Endothelial cell of umbilical vein (primary cell): ENCODE data around the gene HRH3. TPM values are rescaled to one million over a fixed set of nuclear protein-coding genes. Genes with fewer than 3 reads are reported as not detected.

Source experiments
- BruUV-seq: library from RNA; stranded (reverse); fragments of 400-500 nt; replicated peaks from 2 replicates; lab custom pipeline; 2021; lab: Mats Ljungman, UMichigan
- CTCF ChIA-PET: fragments of 300-600, 350-600 bp; sonication (Branson Sonifier 250); formaldehyde crosslinking; loops from one replicate; lab custom pipeline; 2021; ENCODE audit warnings: antibody characterized with exemption, inconsistent platforms; lab: Charles Lee
- POLR2A ChIA-PET: fragments of 300-600, 350-600 bp; sonication (Branson Sonifier 250); formaldehyde crosslinking; loops from one replicate; lab custom pipeline; 2021; ENCODE audit warnings: antibody characterized with exemption, inconsistent platforms; lab: Charles Lee
- DNase-seq: peaks from one replicate; pipeline ENCODE4 v3.0.0-alpha.2; 2011; ENCODE audit warnings: low read depth, low spot score
- FAIRE-seq: peaks from 2 replicates; lab custom pipeline; 2011; peaks lifted over from hg19 to GRCh38; lab: Jason Lieb, UNC
- H2AFZ ChIP-seq: 2 replicates; pipeline ENCODE4 v1.6.0; 2012; ENCODE audit warnings: low read depth, low read length, control low read depth, inconsistent platforms
- H3K27ac ChIP-seq: 2 replicates; pipeline ENCODE4 v1.5.1; 2011; ENCODE audit warnings: low read depth, mild to moderate bottlenecking, control low read depth, low read length, moderate library complexity; ENCODE audit not compliant: insufficient read depth
- H3K27me3 ChIP-seq, 2 experiments: 2 replicates each; pipeline versions ENCODE4 v1.6.0 to v1.6.1; 2011; ENCODE audit warnings: low read length in 2 of 2, mixed read lengths in 1 of 2; ENCODE audit not compliant: control insufficient read depth in 2 of 2, insufficient read depth in 2 of 2
- H3K36me3 ChIP-seq, 2 experiments: 2 replicates in 1 of 2; 3 replicates in 1 of 2; pipeline ENCODE4 v1.5.1; 2011; ENCODE audit warnings: low read length in 2 of 2, mild to moderate bottlenecking in 1 of 2, moderate library complexity in 1 of 2; ENCODE audit not compliant: control insufficient read depth in 2 of 2, insufficient read depth in 2 of 2; ENCODE audit errors: extremely low read depth in 1 of 2
- H3K4me1 ChIP-seq: 3 replicates; pipeline ENCODE4 v1.5.1; 2011; ENCODE audit warnings: mild to moderate bottlenecking, low read length; ENCODE audit not compliant: control insufficient read depth, insufficient read depth; ENCODE audit errors: extremely low read depth
- H3K4me2 ChIP-seq: 2 replicates; pipeline ENCODE4 v1.6.1; 2011; ENCODE audit warnings: low read length, control low read depth, mixed read lengths; ENCODE audit not compliant: insufficient read depth
- H3K4me3 ChIP-seq, 3 experiments: fragments of 200-600 bp in 1 of 3; sonication (generic), shearing (Covaris generic) in 1 of 3; replicated peaks in 1 of 3; 2 replicates each; pipeline ENCODE4 v1.5.1; 2011 to 2016; ENCODE audit warnings: control low read depth in 3 of 3, low read length in 3 of 3, mild to moderate bottlenecking in 2 of 3, inconsistent platforms in 1 of 3, low read depth in 1 of 3, moderate library complexity in 1 of 3; ENCODE audit not compliant: insufficient read depth in 1 of 3
- H3K79me2 ChIP-seq: 2 replicates; pipeline ENCODE4 v1.6.0; 2012; ENCODE audit warnings: low read length, inconsistent platforms; ENCODE audit not compliant: control insufficient read depth, insufficient read depth
- H3K9ac ChIP-seq: replicated peaks from 2 replicates; pipeline ENCODE3; 2011; ENCODE audit warnings: low read length, control low read depth; ENCODE audit not compliant: insufficient read depth; ENCODE audit errors: extremely low read depth
- H3K9me1 ChIP-seq: replicated peaks from 3 replicates; pipeline ENCODE4 v1.6.0; 2011; ENCODE audit warnings: mild to moderate bottlenecking, low read length; ENCODE audit not compliant: control insufficient read depth, insufficient read depth; ENCODE audit errors: extremely low read depth
- H3K9me3 ChIP-seq: replicated peaks from 2 replicates; pipeline ENCODE4 v1.5.1; 2012; ENCODE audit warnings: low read length, inconsistent platforms; ENCODE audit not compliant: control insufficient read depth, insufficient read depth
- H4K20me1 ChIP-seq: replicated peaks from 2 replicates; pipeline ENCODE3; 2011; ENCODE audit warnings: mild to moderate bottlenecking, low read length; ENCODE audit not compliant: control insufficient read depth, insufficient read depth; ENCODE audit errors: extremely low read depth
- EZH2 ChIP-seq: IDR thresholded peaks from 2 replicates; pipeline ENCODE4 v1.6.1; 2012; ENCODE audit warnings: borderline replicate concordance, low read depth, mild to moderate bottlenecking, moderate library complexity, low read length, inconsistent platforms; ENCODE audit not compliant: severe bottlenecking
- FOS ChIP-seq: IDR thresholded peaks from 2 replicates; pipeline ENCODE4 v1.6.1; 2011; ENCODE audit warnings: mild to moderate bottlenecking, low read length, moderate library complexity, borderline replicate concordance; ENCODE audit not compliant: insufficient read depth
- GATA2 ChIP-seq: IDR thresholded peaks from 2 replicates; pipeline ENCODE4 v1.7.0; 2011; ENCODE audit warnings: low read depth, mild to moderate bottlenecking, moderate library complexity, mixed read lengths, low read length; ENCODE audit not compliant: insufficient read length, insufficient read depth
- JUN ChIP-seq: IDR thresholded peaks from 2 replicates; pipeline ENCODE4 v1.6.1; 2011; ENCODE audit warnings: borderline replicate concordance, low read depth; ENCODE audit not compliant: insufficient read length, insufficient read depth
- MYC ChIP-seq: IDR thresholded peaks from one replicate; pipeline ENCODE4 v1.6.1; 2011; ENCODE audit warnings: mild to moderate bottlenecking, low read depth, low read length
- POLR2A ChIP-seq: IDR thresholded peaks from 2 replicates; pipeline ENCODE4 v1.6.1; 2012; ENCODE audit warnings: low read depth, mild to moderate bottlenecking, control low read depth, low read length
- POLR2AphosphoS5 ChIP-seq: IDR thresholded peaks from 2 replicates; pipeline ENCODE4 v1.6.1; 2012; ENCODE audit warnings: low read depth, mild to moderate bottlenecking, control low read depth, low read length, moderate library complexity; ENCODE audit not compliant: insufficient read depth
- dilution Hi-C: fragments of 300-500 bp; cut with MboI; formaldehyde crosslinking; loops from one replicate; pipeline ENCODE4 v1.15.0; 2019; ENCODE audit warnings: low sequenced_read_pairs; ENCODE audit not compliant: extremely low pct_ligation_motif_present
- intact Hi-C: fragments of 100-400 bp; cut with micrococcal nuclease; formaldehyde crosslinking; loops from one replicate; pipeline ENCODE4 v1.10.0; 2022
- polyA plus RNA-seq, 4 experiments: library from polyadenylated mRNA; depleted of rRNA in 3 of 4; stranded (reverse) in 3 of 4; unstranded in 1 of 4; fragments of >200 nt; gene quantifications; 2 replicates each; pipeline versions ENCODE4 v1.2.1 to v1.2.3, GENCODE V29; 2011 to 2012; ENCODE audit warnings: missing spikeins in 1 of 4
- total RNA-seq: library from RNA; stranded (reverse); gene quantifications from 2 replicates; pipeline ENCODE4 v1.2.3, GENCODE V29; 2021
- TF ChIP-seq, protein P1 (sequence below), 2 donors: IDR thresholded peaks; 1 replicate in 1 of 2; 2 replicates in 1 of 2; pipeline ENCODE4 v1.5.1; 2011; ENCODE audit warnings: low read length in 2 of 2, mild to moderate bottlenecking in 2 of 2, moderate library complexity in 2 of 2, control low read depth in 1 of 2, inconsistent platforms in 1 of 2, low read depth in 1 of 2; ENCODE audit not compliant: insufficient read depth in 1 of 2; ENCODE audit errors: extremely low read depth in 1 of 2
- TF ChIP-seq, protein P2 (sequence below): IDR thresholded peaks from 2 replicates; pipeline ENCODE4 v1.6.1; 2011; ENCODE audit not compliant: insufficient read depth, insufficient read length

The HRH3 gene
- total and polyA plus RNA-seq, 2 donors (not counting 3 experiments of a cell fraction or from before 2014, with no cell fraction given) = not detected

DNA sequence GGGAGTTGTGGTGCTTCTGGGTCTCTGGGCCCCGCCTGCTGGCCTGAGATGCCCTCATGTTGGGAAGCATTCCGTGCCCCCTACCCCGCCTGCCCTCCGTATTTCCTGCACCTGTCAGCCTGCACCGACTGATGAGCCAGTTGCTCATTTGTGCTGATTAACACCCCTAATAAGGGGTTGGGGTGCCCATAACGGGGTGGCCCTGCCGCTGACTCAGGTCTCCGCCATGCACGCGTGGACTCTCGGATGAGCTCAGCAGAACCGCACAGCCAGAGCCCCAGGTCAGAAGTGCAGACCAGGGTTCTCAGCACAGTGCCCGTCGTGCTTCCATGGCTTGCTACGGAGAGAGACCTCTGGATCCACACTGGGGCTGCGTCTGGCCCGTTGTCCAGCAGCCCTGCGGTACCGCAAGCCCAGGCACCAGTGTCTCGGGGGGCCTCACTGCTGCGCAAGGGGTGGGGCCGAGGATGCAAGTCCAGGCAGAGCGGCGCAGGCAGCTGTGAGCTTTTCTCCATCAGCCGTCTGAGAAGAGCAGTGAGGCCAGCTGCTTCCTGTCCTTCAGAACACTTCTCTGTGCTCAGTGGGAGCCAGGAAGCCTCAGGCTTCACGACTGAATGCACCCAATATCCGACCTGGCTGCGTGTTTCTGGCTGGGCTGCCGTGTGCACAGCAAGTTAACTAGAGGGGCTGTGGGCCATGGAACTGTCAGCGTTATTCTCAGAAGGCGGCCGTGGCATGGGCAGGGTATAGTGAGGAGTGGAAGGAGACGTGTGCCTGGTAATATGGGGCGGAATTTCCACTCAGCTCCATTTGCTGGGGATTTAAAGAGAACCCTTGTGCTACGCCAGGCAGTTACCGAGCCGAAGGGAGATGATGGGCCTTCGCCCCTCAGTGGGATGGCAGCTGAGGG is 18.6 kb downstream of the HRH3 start:
- Histone ChIP-seq H3K4me2 (no peak overlapping the region), H3K27me3 (no peaks in the 10 kb centered on the region), H3K9me3 (no peaks in the 10 kb centered on the region), H3K36me3 (peaks cover 0 to 27% of the 10 kb centered on the region in 2 experiments), H3K9me1 (no peaks in the 10 kb centered on the region), H4K20me1 (no peaks in the 10 kb centered on the region), H2AFZ (no peak overlapping the region), H3K27ac (no peak overlapping the region), H3K4me3 (no peak overlapping the region), H3K9ac (no peak overlapping the region), H3K79me2 (no peaks in the 10 kb centered on the region), H3K4me1 (peaks cover 9% of the 10 kb centered on the region)
- BruUV-seq = no TSS peak
- DNase-seq (no peak), FAIRE-seq (no peak)
- dilution Hi-C loops (no loop called here), intact Hi-C loops (loop anchor here (5.0 kb wide), 1 partner anchor 86 kb away; no protein-coding TSS in a partner anchor)
- POLR2A ChIA-PET = no interaction called here
- CTCF ChIA-PET = interaction anchor here (0.8 kb wide), 1 partner anchor 56 kb away, joined by 3 read pairs; no protein-coding TSS in a partner anchor
- TF ChIP-seq POLR2A (no peak), GATA2 (no peak), EZH2 (no peak), MYC (no peak), POLR2AphosphoS5 (no peak), FOS (no peak), JUN (no peak)
- TF ChIP-seq, protein P1, sequence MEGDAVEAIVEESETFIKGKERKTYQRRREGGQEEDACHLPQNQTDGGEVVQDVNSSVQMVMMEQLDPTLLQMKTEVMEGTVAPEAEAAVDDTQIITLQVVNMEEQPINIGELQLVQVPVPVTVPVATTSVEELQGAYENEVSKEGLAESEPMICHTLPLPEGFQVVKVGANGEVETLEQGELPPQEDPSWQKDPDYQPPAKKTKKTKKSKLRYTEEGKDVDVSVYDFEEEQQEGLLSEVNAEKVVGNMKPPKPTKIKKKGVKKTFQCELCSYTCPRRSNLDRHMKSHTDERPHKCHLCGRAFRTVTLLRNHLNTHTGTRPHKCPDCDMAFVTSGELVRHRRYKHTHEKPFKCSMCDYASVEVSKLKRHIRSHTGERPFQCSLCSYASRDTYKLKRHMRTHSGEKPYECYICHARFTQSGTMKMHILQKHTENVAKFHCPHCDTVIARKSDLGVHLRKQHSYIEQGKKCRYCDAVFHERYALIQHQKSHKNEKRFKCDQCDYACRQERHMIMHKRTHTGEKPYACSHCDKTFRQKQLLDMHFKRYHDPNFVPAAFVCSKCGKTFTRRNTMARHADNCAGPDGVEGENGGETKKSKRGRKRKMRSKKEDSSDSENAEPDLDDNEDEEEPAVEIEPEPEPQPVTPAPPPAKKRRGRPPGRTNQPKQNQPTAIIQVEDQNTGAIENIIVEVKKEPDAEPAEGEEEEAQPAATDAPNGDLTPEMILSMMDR (IDR thresholded peaks at IDR 0.05; ENCODE audit: extremely low read depth in 1 of 2, insufficient read depth in 1 of 2, low read depth in 1 of 2, low read length in 2 of 2) = no peak
- TF ChIP-seq, protein P2, sequence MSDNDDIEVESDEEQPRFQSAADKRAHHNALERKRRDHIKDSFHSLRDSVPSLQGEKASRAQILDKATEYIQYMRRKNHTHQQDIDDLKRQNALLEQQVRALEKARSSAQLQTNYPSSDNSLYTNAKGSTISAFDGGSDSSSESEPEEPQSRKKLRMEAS = no peak
